Neuronal stem cell (in vitro differentiated cells): ENCODE results near the gene SCAMP5.

ENCODE experiments used
- DNase-seq: peaks from one replicate; pipeline ENCODE4 v3.0.0-alpha.2; 2013; ENCODE audit warnings: low spot score
- H2AFZ ChIP-seq: one replicate; pipeline ENCODE4 v1.6.1; 2013; ENCODE audit warnings: mild to moderate bottlenecking, low read length, inconsistent platforms
- H2AK5ac ChIP-seq: 2 replicates; pipeline ENCODE4 v1.6.1; 2013; ENCODE audit warnings: low read depth, mild to moderate bottlenecking, inconsistent platforms, low read length, moderate library complexity, mixed read lengths
- H2BK120ac ChIP-seq: 2 replicates; pipeline ENCODE4 v1.6.1; 2013; ENCODE audit warnings: low read depth, mild to moderate bottlenecking, inconsistent platforms, low read length, moderate library complexity, mixed read lengths
- H2BK12ac ChIP-seq: one replicate; pipeline ENCODE4 v1.6.1; 2013; ENCODE audit warnings: low read length, inconsistent platforms
- H2BK15ac ChIP-seq: 2 replicates; pipeline ENCODE4 v1.6.1; 2013; ENCODE audit warnings: mild to moderate bottlenecking, low read length, inconsistent platforms, mixed read lengths
- H2BK5ac ChIP-seq: one replicate; pipeline ENCODE4 v1.6.1; 2013; ENCODE audit warnings: inconsistent platforms, mild to moderate bottlenecking, low read length, moderate library complexity
- H3K14ac ChIP-seq: one replicate; pipeline ENCODE4 v1.6.1; 2013; ENCODE audit warnings: low read length, inconsistent platforms
- H3K18ac ChIP-seq: 2 replicates; pipeline ENCODE4 v1.6.1; 2013; ENCODE audit warnings: low read length, inconsistent platforms
- H3K23ac ChIP-seq: 2 replicates; pipeline ENCODE4 v1.6.1; 2013; ENCODE audit warnings: low read depth, mild to moderate bottlenecking, mixed read lengths, low read length, inconsistent platforms; ENCODE audit not compliant: poor library complexity
- H3K27ac ChIP-seq: replicated peaks from 3 replicates; pipeline ENCODE4 v1.5.1; 2013; ENCODE audit warnings: low read length, inconsistent platforms
- H3K27me3 ChIP-seq, 3 experiments: 2 replicates each; pipeline ENCODE4 v1.6.1; 2013; ENCODE audit warnings: low read length in 3 of 3, mild to moderate bottlenecking in 2 of 3, inconsistent platforms in 1 of 3, low read depth in 1 of 3, mixed read lengths in 1 of 3, moderate library complexity in 1 of 3; ENCODE audit not compliant: control insufficient read depth in 3 of 3, insufficient read depth in 3 of 3
- H3K36me3 ChIP-seq, 2 donors: replicated peaks in 1 of 2; 2 replicates each; pipeline ENCODE4 v1.6.1; 2013; ENCODE audit warnings: low read length in 2 of 2; ENCODE audit not compliant: control insufficient read depth in 2 of 2, insufficient read depth in 2 of 2
- H3K4ac ChIP-seq: 2 replicates; pipeline ENCODE4 v1.6.1; 2013; ENCODE audit warnings: inconsistent platforms, mild to moderate bottlenecking, low read length, moderate library complexity
- H3K4me1 ChIP-seq, 2 donors: 1 replicate in 1 of 2; 2 replicates in 1 of 2; pipeline ENCODE4 v1.6.1; 2013; ENCODE audit warnings: low read length in 2 of 2, low read depth in 1 of 2; ENCODE audit not compliant: control insufficient read depth in 2 of 2, insufficient read depth in 1 of 2
- H3K4me2 ChIP-seq: one replicate; pipeline ENCODE4 v1.6.1; 2013; ENCODE audit warnings: mild to moderate bottlenecking, low read length, inconsistent platforms; ENCODE audit not compliant: insufficient read depth, poor library complexity, severe bottlenecking
- H3K4me3 ChIP-seq, 2 donors: 2 replicates each; pipeline ENCODE4 v1.5.1; 2013; ENCODE audit warnings: low read length in 2 of 2, mild to moderate bottlenecking in 2 of 2, inconsistent platforms in 1 of 2, moderate library complexity in 1 of 2
- H3K79me1 ChIP-seq: one replicate; pipeline ENCODE4 v1.6.1; 2013; ENCODE audit warnings: low read depth, mild to moderate bottlenecking, inconsistent platforms, low read length, moderate library complexity
- H3K9ac ChIP-seq: one replicate; pipeline ENCODE4 v1.6.1; 2013; ENCODE audit warnings: mild to moderate bottlenecking, low read depth, low read length, inconsistent platforms; ENCODE audit not compliant: poor library complexity
- H3K9me3 ChIP-seq, 2 donors: replicated peaks in 1 of 2; 2 replicates each; pipeline versions ENCODE3 to v1.6.1; 2013; ENCODE audit warnings: low read length in 2 of 2, mild to moderate bottlenecking in 2 of 2, inconsistent platforms in 1 of 2, low read depth in 1 of 2, mixed read lengths in 1 of 2, moderate library complexity in 1 of 2; ENCODE audit not compliant: control insufficient read depth in 2 of 2, insufficient read depth in 1 of 2
- H4K8ac ChIP-seq: one replicate; pipeline ENCODE4 v1.6.1; 2013; ENCODE audit warnings: low read depth, mild to moderate bottlenecking, inconsistent platforms, low read length, moderate library complexity
- H4K91ac ChIP-seq: one replicate; pipeline ENCODE4 v1.6.1; 2013; ENCODE audit warnings: low read length, low read depth, mild to moderate bottlenecking, inconsistent platforms; ENCODE audit not compliant: poor library complexity
- WGBS, 2 donors: extraction: QIAGEN DNeasy Blood & Tissue Kit; methylation state at CpG; one replicate each; pipeline ENCODE4 v1.1.7; 2013; ENCODE audit warnings: missing lambda C conversion rate in 2 of 2, mixed read lengths in 1 of 2; ENCODE audit not compliant: insufficient read length in 2 of 2, insufficient replicate concordance in 1 of 2; ENCODE audit errors: extremely low coverage in 2 of 2; 5-methylcytosine and 5-hydroxymethylcytosine counted together

Gene SCAMP5

GRCh38 chr15:75023872-75024636, 28.7 kb downstream of the SCAMP5 start:
- peak overlapping the region; percentile 87 to 92 for H3K4me3 ChIP-seq
- H3K27me3 ChIP-seq, result no peaks in the 10 kb centered on the region
- peak overlapping the region; percentile 56 for H3K4me2 ChIP-seq
- H3K36me3 ChIP-seq, result peaks cover 8 to 33% of the 10 kb centered on the region in 2 donors
- H3K23ac ChIP-seq, result peak overlapping the region; percentile 94
- no peak overlapping the region for H2BK120ac ChIP-seq
- no peak overlapping the region for H2BK5ac ChIP-seq
- no peak overlapping the region for H3K4ac ChIP-seq
- peak overlapping the region; percentile 99 for H3K18ac ChIP-seq
- no CpG with 5 or more reads among the region's 12 CpGs for WGBS, 2 donors
- no peaks in the 10 kb centered on the region for H3K79me1 ChIP-seq
- peak overlapping the region; percentile 100 for H3K9ac ChIP-seq
- H4K91ac ChIP-seq, result no peak overlapping the region
- no peaks in the 10 kb centered on the region for H3K9me3 ChIP-seq
- peak overlapping the region; percentile 52 for H4K8ac ChIP-seq
- H3K14ac ChIP-seq, result peak overlapping the region; percentile 92
- H2BK15ac ChIP-seq, result peak overlapping the region; percentile 34
- peak overlapping the region; percentile 33 for H2AK5ac ChIP-seq
- H3K27ac ChIP-seq, result no peak overlapping the region
- H2AFZ ChIP-seq, result peak overlapping the region; percentile 93
- H3K4me1 ChIP-seq, result peaks cover 2 to 4% of the 10 kb centered on the region in 2 donors
- DNase-seq, result no peak
- H2BK12ac ChIP-seq, result peak overlapping the region; percentile 77

GRCh38 chr15:75025107-75025506, 29.7 kb downstream of the SCAMP5 start:
- no peak overlapping the region for H3K4me2 ChIP-seq
- H2BK5ac ChIP-seq, result no peak overlapping the region
- no peak overlapping the region for H4K8ac ChIP-seq
- H3K36me3 ChIP-seq, result peaks cover 7 to 34% of the 10 kb centered on the region in 2 donors
- no peak overlapping the region for H2BK120ac ChIP-seq
- H2BK15ac ChIP-seq, result no peak overlapping the region
- H3K14ac ChIP-seq, result no peak overlapping the region
- peaks cover 3% of the 10 kb centered on the region for H3K79me1 ChIP-seq
- no peak overlapping the region for H2AK5ac ChIP-seq
- no peak overlapping the region for H3K4ac ChIP-seq
- H3K9me3 ChIP-seq, result no peaks in the 10 kb centered on the region
- H3K18ac ChIP-seq, result no peak overlapping the region
- H4K91ac ChIP-seq, result no peak overlapping the region
- DNase-seq, result no peak
- H3K4me1 ChIP-seq, result peaks cover 4% of the 10 kb centered on the region in 2 donors
- no CpG with 5 or more reads among the region's 3 CpGs for WGBS, 2 donors
- no peak overlapping the region for H3K9ac ChIP-seq
- no peak overlapping the region for H3K23ac ChIP-seq
- H3K27me3 ChIP-seq, result no peaks in the 10 kb centered on the region
- H2BK12ac ChIP-seq, result no peak overlapping the region
- no peak overlapping the region for H3K27ac ChIP-seq
- H2AFZ ChIP-seq, result no peak overlapping the region
- no peak overlapping the region for H3K4me3 ChIP-seq

GRCh38 chr15:75025548-75026260, 30.3 kb downstream of the SCAMP5 start:
- peaks cover 4% of the 10 kb centered on the region in 2 donors for H3K4me1 ChIP-seq
- no peak overlapping the region for H3K4me3 ChIP-seq
- no peak overlapping the region for H2BK12ac ChIP-seq
- H3K36me3 ChIP-seq, result peaks cover 2 to 40% of the 10 kb centered on the region in 2 donors
- H3K18ac ChIP-seq, result no peak overlapping the region
- H4K8ac ChIP-seq, result no peak overlapping the region
- H3K79me1 ChIP-seq, result peaks cover 3% of the 10 kb centered on the region
- no peak overlapping the region for H3K4me2 ChIP-seq
- no peak overlapping the region for H2BK5ac ChIP-seq
- no peak overlapping the region for H2AK5ac ChIP-seq
- H3K9me3 ChIP-seq, result no peaks in the 10 kb centered on the region
- no peak overlapping the region for H2BK120ac ChIP-seq
- H3K14ac ChIP-seq, result no peak overlapping the region
- no peak overlapping the region for H3K27ac ChIP-seq
- H3K27me3 ChIP-seq, result no peaks in the 10 kb centered on the region
- WGBS, 2 donors, result no CpG with 5 or more reads among the region's 5 CpGs
- H4K91ac ChIP-seq, result no peak overlapping the region
- no peak overlapping the region for H2BK15ac ChIP-seq
- no peak overlapping the region for H3K9ac ChIP-seq
- H3K4ac ChIP-seq, result no peak overlapping the region
- no peak for DNase-seq
- H2AFZ ChIP-seq, result no peak overlapping the region
- H3K23ac ChIP-seq, result no peak overlapping the region

GRCh38 chr15:75027551-75027950, 32.2 kb downstream of the SCAMP5 start:
- no peaks in the 10 kb centered on the region for H3K27me3 ChIP-seq
- no peak overlapping the region for H3K4me2 ChIP-seq
- no peak overlapping the region for H2BK15ac ChIP-seq
- no peak overlapping the region for H2AK5ac ChIP-seq
- H4K91ac ChIP-seq, result no peak overlapping the region
- H2BK12ac ChIP-seq, result no peak overlapping the region
- H3K4me3 ChIP-seq, result no peak overlapping the region
- H2BK5ac ChIP-seq, result no peak overlapping the region
- DNase-seq, result no peak
- H3K14ac ChIP-seq, result no peak overlapping the region
- no peak overlapping the region for H3K9ac ChIP-seq
- no peak overlapping the region for H2BK120ac ChIP-seq
- H3K36me3 ChIP-seq, result peaks cover 2 to 53% of the 10 kb centered on the region in 2 donors
- no CpG with 5 or more reads among the region's 7 CpGs for WGBS, 2 donors
- H4K8ac ChIP-seq, result no peak overlapping the region
- H3K18ac ChIP-seq, result no peak overlapping the region
- no peak overlapping the region for H3K23ac ChIP-seq
- peaks cover 3% of the 10 kb centered on the region for H3K79me1 ChIP-seq
- H3K9me3 ChIP-seq, result no peaks in the 10 kb centered on the region
- no peak overlapping the region for H3K4ac ChIP-seq
- no peak overlapping the region for H3K27ac ChIP-seq
- H3K4me1 ChIP-seq, result peaks cover 4% of the 10 kb centered on the region in 2 donors
- no peak overlapping the region for H2AFZ ChIP-seq
